ENCODE measurements around the gene PKMYT1.

- TF ChIP-seq CBX2 (IDR thresholded peaks at IDR 0.05; ENCODE audit: borderline replicate concordance, low read depth) (no peak), ZSCAN20 (CRISPR knock-in tag; IDR thresholded peaks at IDR 0.05) (no peak), RCOR1 (IDR thresholded peaks at IDR 0.05; ENCODE audit: low read depth, low read length) (no peak), CTCF (IDR thresholded peaks at IDR 0.05) (no peak), CEBPB (IDR thresholded peaks at IDR 0.05) (no peak)
- TF ChIP-seq, protein P1, sequence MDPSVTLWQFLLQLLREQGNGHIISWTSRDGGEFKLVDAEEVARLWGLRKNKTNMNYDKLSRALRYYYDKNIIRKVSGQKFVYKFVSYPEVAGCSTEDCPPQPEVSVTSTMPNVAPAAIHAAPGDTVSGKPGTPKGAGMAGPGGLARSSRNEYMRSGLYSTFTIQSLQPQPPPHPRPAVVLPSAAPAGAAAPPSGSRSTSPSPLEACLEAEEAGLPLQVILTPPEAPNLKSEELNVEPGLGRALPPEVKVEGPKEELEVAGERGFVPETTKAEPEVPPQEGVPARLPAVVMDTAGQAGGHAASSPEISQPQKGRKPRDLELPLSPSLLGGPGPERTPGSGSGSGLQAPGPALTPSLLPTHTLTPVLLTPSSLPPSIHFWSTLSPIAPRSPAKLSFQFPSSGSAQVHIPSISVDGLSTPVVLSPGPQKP (IDR thresholded peaks at IDR 0.05; ENCODE audit: low read depth, low read length) = no peak
- TF ChIP-seq, protein P2, sequence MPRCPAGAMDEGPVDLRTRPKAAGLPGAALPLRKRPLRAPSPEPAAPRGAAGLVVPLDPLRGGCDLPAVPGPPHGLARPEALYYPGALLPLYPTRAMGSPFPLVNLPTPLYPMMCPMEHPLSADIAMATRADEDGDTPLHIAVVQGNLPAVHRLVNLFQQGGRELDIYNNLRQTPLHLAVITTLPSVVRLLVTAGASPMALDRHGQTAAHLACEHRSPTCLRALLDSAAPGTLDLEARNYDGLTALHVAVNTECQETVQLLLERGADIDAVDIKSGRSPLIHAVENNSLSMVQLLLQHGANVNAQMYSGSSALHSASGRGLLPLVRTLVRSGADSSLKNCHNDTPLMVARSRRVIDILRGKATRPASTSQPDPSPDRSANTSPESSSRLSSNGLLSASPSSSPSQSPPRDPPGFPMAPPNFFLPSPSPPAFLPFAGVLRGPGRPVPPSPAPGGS (IDR thresholded peaks at IDR 0.05) = no peak
- TF ChIP-seq, protein P3, sequence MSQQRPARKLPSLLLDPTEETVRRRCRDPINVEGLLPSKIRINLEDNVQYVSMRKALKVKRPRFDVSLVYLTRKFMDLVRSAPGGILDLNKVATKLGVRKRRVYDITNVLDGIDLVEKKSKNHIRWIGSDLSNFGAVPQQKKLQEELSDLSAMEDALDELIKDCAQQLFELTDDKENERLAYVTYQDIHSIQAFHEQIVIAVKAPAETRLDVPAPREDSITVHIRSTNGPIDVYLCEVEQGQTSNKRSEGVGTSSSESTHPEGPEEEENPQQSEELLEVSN (IDR thresholded peaks at IDR 0.05; ENCODE audit: borderline replicate concordance, low read depth) = no peak
- TF ChIP-seq, protein P4, sequence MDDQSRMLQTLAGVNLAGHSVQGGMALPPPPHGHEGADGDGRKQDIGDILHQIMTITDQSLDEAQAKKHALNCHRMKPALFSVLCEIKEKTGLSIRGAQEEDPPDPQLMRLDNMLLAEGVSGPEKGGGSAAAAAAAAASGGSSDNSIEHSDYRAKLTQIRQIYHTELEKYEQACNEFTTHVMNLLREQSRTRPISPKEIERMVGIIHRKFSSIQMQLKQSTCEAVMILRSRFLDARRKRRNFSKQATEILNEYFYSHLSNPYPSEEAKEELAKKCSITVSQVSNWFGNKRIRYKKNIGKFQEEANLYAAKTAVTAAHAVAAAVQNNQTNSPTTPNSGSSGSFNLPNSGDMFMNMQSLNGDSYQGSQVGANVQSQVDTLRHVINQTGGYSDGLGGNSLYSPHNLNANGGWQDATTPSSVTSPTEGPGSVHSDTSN (IDR thresholded peaks at IDR 0.05) = no peak
Observed at GRCh38 chr16:3013491-3013951, 33.3 kb upstream of the PKMYT1 start.

Data from A549 (cell line).